GM12891 (cell line): Measurements from ENCODE around the gene IFT20.
A peak's percentile ranks its signal among the peaks of the same experiment; 100 is the strongest.

Source experiments
- DNase-seq: peaks from one replicate; pipeline ENCODE4 v3.0.0; 2011; ENCODE audit warnings: low spot score; ENCODE audit not compliant: insufficient read length
- FAIRE-seq: peaks from 2 replicates; lab custom pipeline; 2011; peaks lifted over from hg19 to GRCh38; lab: Jason Lieb, UNC
- PAX5 ChIP-seq: IDR thresholded peaks from 2 replicates; pipeline ENCODE4 v1.6.1; 2011; ENCODE audit warnings: low read length, moderate library complexity, mild to moderate bottlenecking; ENCODE audit not compliant: insufficient read depth, severe bottlenecking
- POLR2A ChIP-seq: IDR thresholded peaks from 2 replicates; pipeline ENCODE4 v1.6.1; 2011; ENCODE audit warnings: low read depth, low read length, control low read depth
- POLR2AphosphoS5 ChIP-seq: IDR thresholded peaks from 2 replicates; pipeline ENCODE4 v1.6.1; 2011; ENCODE audit warnings: low read depth, low read length, control low read depth
- POU2F2 ChIP-seq: IDR thresholded peaks from 2 replicates; pipeline ENCODE4 v1.6.1; 2011; ENCODE audit warnings: low read depth, mild to moderate bottlenecking, control low read depth, low read length, moderate library complexity
- SPI1 ChIP-seq: IDR thresholded peaks from 2 replicates; pipeline ENCODE4 v1.6.1; 2011; ENCODE audit warnings: low read depth, low read length, control low read depth
- TAF1 ChIP-seq: IDR thresholded peaks from 2 replicates; pipeline ENCODE4 v1.6.1; 2011; ENCODE audit warnings: low read depth, low read length, control low read depth

Gene IFT20

GRCh38 chr17:28347261-28347891 lies 12.1 kb upstream of the IFT20 start:
- FAIRE-seq (no peak), DNase-seq (no peak)
- TF ChIP-seq POU2F2, result no peak
- 0 out of 2 replicates have a peak, but pooled peaks have one; percentile 35 for TF ChIP-seq POLR2AphosphoS5
- TF ChIP-seq POLR2A, result no peak
- no peak for TF ChIP-seq PAX5
- no peak for TF ChIP-seq TAF1

- TF ChIP-seq POLR2AphosphoS5 (no peak), PAX5 (no peak), SPI1 (no peak), POLR2A (no peak), TAF1 (no peak), POU2F2 (no peak)
- FAIRE-seq, result no peak
- DNase-seq, result no peak
Observed at GRCh38 chr17:28346746-28347246, 11.5 kb upstream of the IFT20 start.

GRCh38 chr17:28346199-28346580 lies 10.9 kb upstream of the IFT20 start:
- FAIRE-seq, result no peak
- no peak for DNase-seq
- TF ChIP-seq SPI1, result no peak
- TF ChIP-seq TAF1, result no peak

GRCh38 chr17:28345419-28346198 lies 10.3 kb upstream of the IFT20 start:
- no peak for DNase-seq
- no peak for TF ChIP-seq POLR2AphosphoS5
- no peak for FAIRE-seq

- no peak for FAIRE-seq
- TF ChIP-seq POU2F2 (no peak), PAX5 (no peak), POLR2AphosphoS5 (no peak), SPI1 (no peak), POLR2A (no peak)
- no peak for DNase-seq
Observed at GRCh38 chr17:28344435-28344901, 9.2 kb upstream of the IFT20 start.

GRCh38 chr17:28344011-28344410 lies 8.7 kb upstream of the IFT20 start:
- no peak for TF ChIP-seq POU2F2
- TF ChIP-seq TAF1, result no peak
- TF ChIP-seq POLR2AphosphoS5, result no peak
- TF ChIP-seq POLR2A, result no peak
- TF ChIP-seq SPI1, result no peak
- no peak for TF ChIP-seq PAX5
- FAIRE-seq (no peak), DNase-seq (no peak)

- DNase-seq (no peak), FAIRE-seq (no peak)
- TF ChIP-seq POLR2AphosphoS5 (no peak), POLR2A (no peak), TAF1 (no peak), POU2F2 (no peak)
Observed at GRCh38 chr17:28343491-28343932, 8.2 kb upstream of the IFT20 start.

- FAIRE-seq (no peak), DNase-seq (no peak)
- TF ChIP-seq PAX5 (no peak), TAF1 (no peak), SPI1 (no peak), POLR2A (no peak), POLR2AphosphoS5 (no peak), POU2F2 (no peak)
Observed at GRCh38 chr17:28342313-28342712, 7.0 kb upstream of the IFT20 start.

- DNase-seq (no peak), FAIRE-seq (no peak)
- TF ChIP-seq POLR2A (no peak), PAX5 (no peak), POLR2AphosphoS5 (no peak), TAF1 (no peak), POU2F2 (no peak), SPI1 (no peak)
Observed at GRCh38 chr17:28341516-28341915, 6.2 kb upstream of the IFT20 start.

GRCh38 chr17:28340374-28340773 lies 5.1 kb upstream of the IFT20 start:
- FAIRE-seq (no peak), DNase-seq (no peak)
- TF ChIP-seq POU2F2, result no peak
- no peak for TF ChIP-seq TAF1
- TF ChIP-seq PAX5, result no peak
- TF ChIP-seq POLR2AphosphoS5, result no peak
- no peak for TF ChIP-seq SPI1
- no peak for TF ChIP-seq POLR2A
